Dermis microvascular lymphatic vessel endothelial cell (primary cell): ENCODE data around the gene BST1. TPM values are rescaled to one million over a fixed set of nuclear protein-coding genes. Genes with fewer than 3 reads are reported as not detected.

Experiments
- DNase-seq, 2 donors: peaks; one replicate each; pipeline versions ENCODE4 v3.0.0 to v3.0.0-alpha.2; 2010; ENCODE audit warnings: low read depth in 2 of 2
- total RNA-seq: library from RNA; depleted of rRNA; stranded (reverse); fragments of >200 nt; gene quantifications from 2 replicates; pipeline ENCODE4 v1.2.1, GENCODE V29; 2014

The BST1 gene
- total RNA-seq = 35.6 and 88.1 TPM in 2 replicates

- peak in 1 of 2 donors; percentile 54 for DNase-seq
These were observed at the start of gene BST1 for GRCh38 chr4:15702941-15703403. BST1 (plus strand) TSS chr4:15703065; CDS start chr4:15703145, 80 bp downstream.

GRCh38 chr4:15653420-15653819 is 49.4 kb upstream of the BST1 start:
- peak in 1 of 2 donors; percentile 11 for DNase-seq

- peak in 1 of 2 donors; percentile 69 for DNase-seq
These were observed 48.8 kb upstream of the BST1 start for GRCh38 chr4:15653864-15654592.

GRCh38 chr4:15654593-15655222 is 48.2 kb upstream of the BST1 start:
- DNase-seq = peak in 1 of 2 donors; percentile 46

- DNase-seq = peak; percentile 55 to 89
These were observed 47.4 kb upstream of the BST1 start, which contains the start of gene FBXL5 for GRCh38 chr4:15655223-15656037. FBXL5 (minus strand) TSS chr4:15655357; CDS start chr4:15655287, 70 bp downstream.

- no peak for DNase-seq
These were observed 46.8 kb upstream of the BST1 start for GRCh38 chr4:15656038-15656470.

- DNase-seq = no peak
These were observed 45.5 kb upstream of the BST1 start for GRCh38 chr4:15657366-15657765.

GRCh38 chr4:15658136-15658770 is 44.6 kb upstream of the BST1 start:
- DNase-seq = no peak

- DNase-seq = no peak
These were observed 44.1 kb upstream of the BST1 start for GRCh38 chr4:15658781-15659180.

GRCh38 chr4:15659768-15660570 is 42.9 kb upstream of the BST1 start:
- peak; percentile 50 to 93 for DNase-seq

GRCh38 chr4:15665753-15666365 is 37.0 kb upstream of the BST1 start:
- DNase-seq = peak in 1 of 2 donors; percentile 71

GRCh38 chr4:15667006-15667405 is 35.9 kb upstream of the BST1 start:
- DNase-seq = no peak

GRCh38 chr4:15668566-15669435 is 34.1 kb upstream of the BST1 start:
- no peak for DNase-seq

- no peak for DNase-seq
These were observed 32.3 kb upstream of the BST1 start for GRCh38 chr4:15670576-15670975.

- no peak for DNase-seq
These were observed 30.8 kb upstream of the BST1 start for GRCh38 chr4:15672101-15672500.

- no peak for DNase-seq
These were observed 29.5 kb upstream of the BST1 start for GRCh38 chr4:15673337-15673736.

- DNase-seq = no peak
These were observed 28.8 kb upstream of the BST1 start for GRCh38 chr4:15674046-15674445.

GRCh38 chr4:15674926-15675325 is 27.9 kb upstream of the BST1 start:
- no peak for DNase-seq

- no peak for DNase-seq
These were observed 27.5 kb upstream of the BST1 start for GRCh38 chr4:15675356-15675755.
